Right cardiac atrium (tissue), 5 donors: ENCODE data around the gene CNTN5. TPM values are rescaled to one million over a fixed set of nuclear protein-coding genes. Genes with fewer than 3 reads are reported as not detected.

Experiments used
- ATAC-seq, 2 donors: fragments of 200-7000 bp; cut with Tn5 transposase; one replicate each; pipeline versions ENCODE4 v1.8.0 to v1.9.1; 2020; ENCODE audit warnings: moderate library complexity in 2 of 2, mild to moderate bottlenecking in 1 of 2
- DNase-seq, 3 donors: peaks; one replicate each; pipeline ENCODE4 v3.0.0-alpha.2; 2020
- H3K27ac ChIP-seq: one replicate; pipeline ENCODE4 v1.5.1; 2013; ENCODE audit warnings: mild to moderate bottlenecking, low read length, control low read depth, moderate library complexity
- H3K27me3 ChIP-seq: one replicate; pipeline ENCODE4 v1.6.1; 2013; ENCODE audit not compliant: control insufficient read depth, insufficient read depth
- H3K4me1 ChIP-seq: one replicate; pipeline ENCODE4 v1.6.1; 2013; ENCODE audit warnings: low read length; ENCODE audit not compliant: control insufficient read depth, insufficient read depth
- H3K4me3 ChIP-seq: one replicate; pipeline ENCODE4 v1.5.1; 2013; ENCODE audit warnings: low read length, control low read depth
- H3K9me3 ChIP-seq: one replicate; pipeline ENCODE4 v1.6.1; 2013; ENCODE audit warnings: low read length; ENCODE audit not compliant: control insufficient read depth
- WGBS: extraction: QIAGEN DNeasy Blood & Tissue Kit; methylation state at CpG from one replicate; pipeline ENCODE4 v1.1.7; 2013; 5-methylcytosine and 5-hydroxymethylcytosine counted together
- intact Hi-C, 4 donors: fragments of 100-400 bp; cut with DNase I; formaldehyde crosslinking; loops; one replicate each; pipeline versions ENCODE4 v1.11.0 to v1.14.0; 2022 to 2023
- polyA plus RNA-seq: library from polyadenylated mRNA; stranded (reverse); fragments of 200-250 nt; gene quantifications from one replicate; pipeline ENCODE4 v1.2.3, GENCODE V29; 2013
- total RNA-seq, 4 donors: library from RNA; stranded (reverse); fragmentation: NEBNext Ultra II Directional; extraction: Animal tissue kit (Norgen Biotek cat#: 25700); gene quantifications; one replicate each; pipeline ENCODE4 v1.2.1, GENCODE V29; 2021
- donor health status: healthy with polysubstance abuse.
- donor health status: DM: no; HTN: yes; CAD: no.
- donor health status: DM: no; HTN: no; CAD: no.
- donor health status: DM: no; HTN: yes; CAD: no; lungs with severe emphysema.
- donor health status: DM: yes; HTN: yes; CAD: no.

The CNTN5 gene
- total and polyA plus RNA-seq, 5 donors = under 0.01 to 0.09 (median 0.08) TPM; not detected in 2

- ATAC-seq = no peak
- intact Hi-C loops = no loop called here
- no peaks in the 10 kb centered on the region for H3K27me3 ChIP-seq
These were observed 149.8 kb downstream of the CNTN5 start for GRCh38 chr11:99170591-99170990.

GRCh38 chr11:99171330-99171729, 150.6 kb downstream of the CNTN5 start:
- Histone ChIP-seq H3K4me1 (no peaks in the 10 kb centered on the region), H3K4me3 (no peak overlapping the region), H3K9me3 (no peaks in the 10 kb centered on the region), H3K27ac (no peak overlapping the region), H3K27me3 (no peaks in the 10 kb centered on the region)
- DNase-seq (no peak), ATAC-seq (no peak)
- 80% methylated on average over 5 of the region's 5 CpGs for WGBS
- intact Hi-C loops = no loop called here

More at GRCh38 chr11:99170591-99170990, 149.8 kb downstream of the CNTN5 start:
- no peak for DNase-seq
- Histone ChIP-seq H3K4me1 (no peaks in the 10 kb centered on the region), H3K9me3 (no peaks in the 10 kb centered on the region), H3K4me3 (no peak overlapping the region), H3K27ac (no peak overlapping the region)

GRCh38 chr11:99176430-99176829, 155.7 kb downstream of the CNTN5 start:
- no peak overlapping the region for H3K27ac ChIP-seq
- no peaks in the 10 kb centered on the region for H3K9me3 ChIP-seq
- DNase-seq (no peak), ATAC-seq (no peak)
- no peaks in the 10 kb centered on the region for H3K27me3 ChIP-seq
- H3K4me1 ChIP-seq = no peaks in the 10 kb centered on the region
- H3K4me3 ChIP-seq = no peak overlapping the region
- intact Hi-C loops = no loop called here

- Histone ChIP-seq H3K27ac (no peak overlapping the region), H3K27me3 (no peaks in the 10 kb centered on the region), H3K4me1 (no peaks in the 10 kb centered on the region), H3K9me3 (no peaks in the 10 kb centered on the region), H3K4me3 (no peak overlapping the region)
- WGBS = 79% methylated on average over 2 of the region's 2 CpGs
- intact Hi-C loops = no loop called here
- no peak for DNase-seq
- no peak for ATAC-seq
These were observed 156.7 kb downstream of the CNTN5 start for GRCh38 chr11:99177446-99177845.

GRCh38 chr11:99184146-99184545, 163.4 kb downstream of the CNTN5 start:
- H3K9me3 ChIP-seq = no peaks in the 10 kb centered on the region
- intact Hi-C loops = no loop called here
- H3K4me3 ChIP-seq = no peak overlapping the region
- no peaks in the 10 kb centered on the region for H3K27me3 ChIP-seq
- no peak for DNase-seq
- H3K27ac ChIP-seq = no peak overlapping the region
- H3K4me1 ChIP-seq = no peaks in the 10 kb centered on the region
- no peak for ATAC-seq

GRCh38 chr11:99188221-99188620, 167.5 kb downstream of the CNTN5 start:
- Histone ChIP-seq H3K4me3 (no peak overlapping the region), H3K4me1 (no peaks in the 10 kb centered on the region), H3K9me3 (no peaks in the 10 kb centered on the region), H3K27ac (no peak overlapping the region), H3K27me3 (no peaks in the 10 kb centered on the region)
- no peak for DNase-seq
- ATAC-seq = no peak
- intact Hi-C loops = no loop called here
- 63% methylated on average over 2 of the region's 2 CpGs for WGBS

GRCh38 chr11:99192716-99193115, 172.0 kb downstream of the CNTN5 start:
- no peak overlapping the region for H3K27ac ChIP-seq
- no peak overlapping the region for H3K4me3 ChIP-seq
- H3K4me1 ChIP-seq = no peaks in the 10 kb centered on the region
- intact Hi-C loops = no loop called here
- DNase-seq = no peak
- 58% methylated on average over 1 of the region's 1 CpG for WGBS
- no peaks in the 10 kb centered on the region for H3K27me3 ChIP-seq
- ATAC-seq = no peak
- H3K9me3 ChIP-seq = no peaks in the 10 kb centered on the region

- H3K9me3 ChIP-seq = no peaks in the 10 kb centered on the region
- intact Hi-C loops = no loop called here
- H3K27ac ChIP-seq = no peak overlapping the region
- no peak for ATAC-seq
- H3K27me3 ChIP-seq = no peaks in the 10 kb centered on the region
- DNase-seq = no peak
- 55% methylated on average over 1 of the region's 1 CpG for WGBS
- no peak overlapping the region for H3K4me3 ChIP-seq
- H3K4me1 ChIP-seq = no peaks in the 10 kb centered on the region
These were observed 176.7 kb downstream of the CNTN5 start for GRCh38 chr11:99197477-99197876.

GRCh38 chr11:99198215-99198614, 177.5 kb downstream of the CNTN5 start:
- no peaks in the 10 kb centered on the region for H3K4me1 ChIP-seq
- H3K4me3 ChIP-seq = no peak overlapping the region
- no peaks in the 10 kb centered on the region for H3K27me3 ChIP-seq
- DNase-seq = no peak
- no peaks in the 10 kb centered on the region for H3K9me3 ChIP-seq
- 35% methylated on average over 3 of the region's 3 CpGs for WGBS
- ATAC-seq = no peak
- no peak overlapping the region for H3K27ac ChIP-seq
- intact Hi-C loops = no loop called here

GRCh38 chr11:99199341-99199740, 178.6 kb downstream of the CNTN5 start:
- H3K9me3 ChIP-seq = no peaks in the 10 kb centered on the region
- no peak overlapping the region for H3K27ac ChIP-seq
- DNase-seq (peak in 1 of 3 donors; percentile 46), ATAC-seq (no peak)
- 37% methylated on average over 3 of the region's 3 CpGs for WGBS
- no peaks in the 10 kb centered on the region for H3K27me3 ChIP-seq
- no peaks in the 10 kb centered on the region for H3K4me1 ChIP-seq
- intact Hi-C loops = no loop called here
- no peak overlapping the region for H3K4me3 ChIP-seq

- no peaks in the 10 kb centered on the region for H3K9me3 ChIP-seq
- 84% methylated on average over 3 of the region's 3 CpGs for WGBS
- no peaks in the 10 kb centered on the region for H3K27me3 ChIP-seq
- no peaks in the 10 kb centered on the region for H3K4me1 ChIP-seq
- DNase-seq (peak in 1 of 3 donors; percentile 7), ATAC-seq (no peak)
- intact Hi-C loops = no loop called here
- H3K27ac ChIP-seq = no peak overlapping the region
- H3K4me3 ChIP-seq = no peak overlapping the region
These were observed 180.0 kb downstream of the CNTN5 start for GRCh38 chr11:99200720-99201119.

GRCh38 chr11:99208813-99209212, 188.1 kb downstream of the CNTN5 start:
- Histone ChIP-seq H3K27ac (no peak overlapping the region), H3K4me3 (no peak overlapping the region), H3K9me3 (no peaks in the 10 kb centered on the region), H3K4me1 (no peaks in the 10 kb centered on the region), H3K27me3 (no peaks in the 10 kb centered on the region)
- intact Hi-C loops = no loop called here
- no peak for ATAC-seq
- WGBS = 86% methylated on average over 1 of the region's 1 CpG
- DNase-seq = no peak
